ENCODE data around the gene RIMKLB.

- TF ChIP-seq, protein P1, sequence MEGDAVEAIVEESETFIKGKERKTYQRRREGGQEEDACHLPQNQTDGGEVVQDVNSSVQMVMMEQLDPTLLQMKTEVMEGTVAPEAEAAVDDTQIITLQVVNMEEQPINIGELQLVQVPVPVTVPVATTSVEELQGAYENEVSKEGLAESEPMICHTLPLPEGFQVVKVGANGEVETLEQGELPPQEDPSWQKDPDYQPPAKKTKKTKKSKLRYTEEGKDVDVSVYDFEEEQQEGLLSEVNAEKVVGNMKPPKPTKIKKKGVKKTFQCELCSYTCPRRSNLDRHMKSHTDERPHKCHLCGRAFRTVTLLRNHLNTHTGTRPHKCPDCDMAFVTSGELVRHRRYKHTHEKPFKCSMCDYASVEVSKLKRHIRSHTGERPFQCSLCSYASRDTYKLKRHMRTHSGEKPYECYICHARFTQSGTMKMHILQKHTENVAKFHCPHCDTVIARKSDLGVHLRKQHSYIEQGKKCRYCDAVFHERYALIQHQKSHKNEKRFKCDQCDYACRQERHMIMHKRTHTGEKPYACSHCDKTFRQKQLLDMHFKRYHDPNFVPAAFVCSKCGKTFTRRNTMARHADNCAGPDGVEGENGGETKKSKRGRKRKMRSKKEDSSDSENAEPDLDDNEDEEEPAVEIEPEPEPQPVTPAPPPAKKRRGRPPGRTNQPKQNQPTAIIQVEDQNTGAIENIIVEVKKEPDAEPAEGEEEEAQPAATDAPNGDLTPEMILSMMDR (IDR thresholded peaks at IDR 0.05) = no peak
- TF ChIP-seq POLR2A (IDR thresholded peaks at IDR 0.05) (no peak), EP300 (IDR thresholded peaks at IDR 0.05) (no peak), POLR2AphosphoS5 (IDR thresholded peaks at IDR 0.05) (peak in 1 of 3 donors; percentile 7)
Observed at GRCh38 chr12:8697120-8697475, 693 bp upstream of the RIMKLB start.
